PC-9 (cell line): ENCODE measurements around the gene PBX3. TPM values are rescaled to one million over a fixed set of nuclear protein-coding genes. Genes with fewer than 3 reads are reported as not detected.

ENCODE experiments used
- BruUV-seq: library from RNA; stranded (reverse); fragments of 400-500 nt; replicated peaks from 2 replicates; lab custom pipeline; 2021; lab: Mats Ljungman, UMichigan
- CTCF ChIA-PET: fragments of 300-600 bp; sonication (Branson Sonifier 250); formaldehyde crosslinking; loops from one replicate; lab custom pipeline; 2022; ENCODE audit warnings: antibody characterized with exemption; lab: Charles Lee
- POLR2A ChIA-PET: fragments of 300-600 bp; sonication (Branson Sonifier 250); formaldehyde crosslinking; loops from one replicate; lab custom pipeline; 2022; ENCODE audit warnings: antibody characterized with exemption; ENCODE audit not compliant: unreplicated experiment; lab: Charles Lee
- DNase-seq, 2 experiments: peaks; one replicate each; pipeline versions ENCODE4 v3.0.0 to v3.0.0-alpha.2; 2015 to 2022; ENCODE audit warnings: mixed read lengths in 1 of 2
- H2AFZ ChIP-seq: fragments of 200-600 bp; sonication (generic); 2 replicates; pipeline ENCODE4 v1.8.1; 2017; ENCODE audit warnings: antibody characterized with exemption
- H3F3A ChIP-seq: fragments of 200-600 bp; sonication (generic); 2 replicates; pipeline ENCODE4 v1.8.1; 2017; ENCODE audit warnings: antibody characterized with exemption, mild to moderate bottlenecking, low read depth; ENCODE audit not compliant: insufficient read depth
- H3K27ac ChIP-seq: fragments of 200-600 bp; sonication (generic); 2 replicates; pipeline ENCODE4 v1.6.1; 2016; ENCODE audit warnings: mixed run types
- H3K27me3 ChIP-seq: fragments of 200-600 bp; sonication (generic); 2 replicates; pipeline ENCODE4 v1.6.1; 2016; ENCODE audit warnings: low read depth, mixed run types; ENCODE audit not compliant: insufficient read depth
- H3K36me3 ChIP-seq: fragments of 200-600 bp; sonication (generic); 2 replicates; pipeline ENCODE4 v1.6.1; 2016; ENCODE audit warnings: low read depth, mixed run types
- H3K4me1 ChIP-seq: fragments of 200-600 bp; sonication (generic); replicated peaks from 2 replicates; pipeline ENCODE4 v1.6.1; 2016; ENCODE audit warnings: mixed run types; ENCODE audit not compliant: insufficient read depth
- H3K4me2 ChIP-seq: fragments of 200-600 bp; sonication (generic); 2 replicates; pipeline ENCODE4 v1.6.1; 2017; ENCODE audit warnings: mixed run types
- H3K4me3 ChIP-seq: fragments of 200-600 bp; sonication (generic); 2 replicates; pipeline ENCODE4 v1.6.1; 2016; ENCODE audit warnings: mixed run types
- H3K79me2 ChIP-seq: fragments of 200-600 bp; sonication (generic); 2 replicates; pipeline ENCODE4 v1.6.1; 2017; ENCODE audit warnings: low read depth, mixed run types
- H3K9me2 ChIP-seq: fragments of 200-600 bp; sonication (generic); 2 replicates; pipeline ENCODE4 v1.8.1; 2017; ENCODE audit warnings: mild to moderate bottlenecking; ENCODE audit not compliant: insufficient read depth
- H3K9me3 ChIP-seq: fragments of 200-600 bp; sonication (generic); 2 replicates; pipeline ENCODE4 v1.8.1; 2016; ENCODE audit warnings: low read depth; ENCODE audit not compliant: insufficient read depth
- H4K20me1 ChIP-seq: fragments of 200-600 bp; sonication (generic); 2 replicates; pipeline ENCODE4 v1.8.1; 2017; ENCODE audit not compliant: insufficient read depth
- CTCF ChIP-seq: fragments of 200-600 bp; sonication (generic); conservative IDR thresholded peaks from 2 replicates; pipeline ENCODE4 v1.6.1; 2017; ENCODE audit warnings: mixed run types, antibody characterized with exemption, mild to moderate bottlenecking, moderate library complexity
- EZH2 ChIP-seq: fragments of 200-600 bp; sonication (generic); IDR thresholded peaks from 2 replicates; pipeline ENCODE4 v1.8.0; 2017; ENCODE audit warnings: antibody characterized with exemption, low read depth
- intact Hi-C: fragments of 100-400 bp; cut with micrococcal nuclease; formaldehyde crosslinking; loops from one replicate; pipeline ENCODE4 v1.10.0; 2022; ENCODE audit not compliant: unreplicated experiment
- total RNA-seq: library from RNA; stranded (reverse); gene quantifications from 2 replicates; pipeline ENCODE4 v1.2.3, GENCODE V29; 2021

Gene PBX3
- total RNA-seq, 1 experiment from 2014 or later: 18.3 TPM

- H3K4me2 ChIP-seq: no peak overlapping the region
- TF ChIP-seq EZH2 (no peak), CTCF (no peak)
- no peaks in the 10 kb centered on the region for H3K36me3 ChIP-seq
- no peaks in the 10 kb centered on the region for H3K27me3 ChIP-seq
- intact Hi-C loops: no loop called here
- H3K9me2 ChIP-seq: no peaks in the 10 kb centered on the region
- DNase-seq: no peak
- no peaks in the 10 kb centered on the region for H3K9me3 ChIP-seq
- no peaks in the 10 kb centered on the region for H3K79me2 ChIP-seq
- H3K4me1 ChIP-seq: peaks cover 14% of the 10 kb centered on the region; the same call in 1 of the 2 replicates
- CTCF ChIA-PET: interaction anchor here (0.7 kb wide), 1 partner anchor 202 kb away, joined by 3 read pairs; no protein-coding TSS in a partner anchor
- no peak overlapping the region for H2AFZ ChIP-seq
- no peak overlapping the region for H3K4me3 ChIP-seq
- H4K20me1 ChIP-seq: no peaks in the 10 kb centered on the region
- peaks cover 11% of the 10 kb centered on the region; the same call in 1 of the 2 replicates for H3F3A ChIP-seq
- BruUV-seq: no TSS peak
- POLR2A ChIA-PET: no interaction called here
- H3K27ac ChIP-seq: no peak overlapping the region
Measured at GRCh38 chr9:125756518-125756917, 9.3 kb downstream of the PBX3 start.

GRCh38 chr9:125757834-125758233 lies 10.7 kb downstream of the PBX3 start:
- Histone ChIP-seq H3K4me2 (no peak overlapping the region), H3K79me2 (no peaks in the 10 kb centered on the region), H3K9me3 (no peaks in the 10 kb centered on the region), H3K27me3 (no peaks in the 10 kb centered on the region), H4K20me1 (no peaks in the 10 kb centered on the region), H2AFZ (no peak overlapping the region), H3K27ac (no peak overlapping the region), H3K9me2 (no peaks in the 10 kb centered on the region), H3K4me3 (no peak overlapping the region), H3K36me3 (no peaks in the 10 kb centered on the region), H3F3A (0 out of 2 replicates have a peak, but pooled peaks cover under 1% of the 10 kb centered on the region), H3K4me1 (peaks cover 1% of the 10 kb centered on the region; the same call in 1 of the 2 replicates)
- no TSS peak for BruUV-seq
- ChIA-PET CTCF (no interaction called here), POLR2A (no interaction called here)
- intact Hi-C loops: no loop called here
- DNase-seq: no peak
- TF ChIP-seq EZH2 (no peak), CTCF (no peak)

GRCh38 chr9:125758986-125759763 lies 12.0 kb downstream of the PBX3 start:
- no TSS peak for BruUV-seq
- DNase-seq: no peak
- H3K27me3 ChIP-seq: no peaks in the 10 kb centered on the region
- no peak overlapping the region for H3K4me2 ChIP-seq
- intact Hi-C loops: no loop called here
- no peaks in the 10 kb centered on the region for H4K20me1 ChIP-seq
- H2AFZ ChIP-seq: no peak overlapping the region
- TF ChIP-seq EZH2 (no peak), CTCF (no peak)
- no peaks in the 10 kb centered on the region for H3K9me2 ChIP-seq
- H3K9me3 ChIP-seq: no peaks in the 10 kb centered on the region
- no peaks in the 10 kb centered on the region for H3K4me1 ChIP-seq
- H3K79me2 ChIP-seq: no peaks in the 10 kb centered on the region
- ChIA-PET CTCF (no interaction called here), POLR2A (no interaction called here)
- H3K36me3 ChIP-seq: no peaks in the 10 kb centered on the region
- no peak overlapping the region for H3K4me3 ChIP-seq
- no peak overlapping the region for H3K27ac ChIP-seq
- H3F3A ChIP-seq: no peaks in the 10 kb centered on the region
